ENCODE results near the gene LRRK1. TPM values are rescaled to one million over a fixed set of nuclear protein-coding genes. Genes with fewer than 3 reads are reported as not detected.

LRRK1 gene
- total and polyA plus RNA-seq, 2 of the 4 experiments (the other 2 are of a cell fraction): 3.0 to 5.8 TPM

DNA sequence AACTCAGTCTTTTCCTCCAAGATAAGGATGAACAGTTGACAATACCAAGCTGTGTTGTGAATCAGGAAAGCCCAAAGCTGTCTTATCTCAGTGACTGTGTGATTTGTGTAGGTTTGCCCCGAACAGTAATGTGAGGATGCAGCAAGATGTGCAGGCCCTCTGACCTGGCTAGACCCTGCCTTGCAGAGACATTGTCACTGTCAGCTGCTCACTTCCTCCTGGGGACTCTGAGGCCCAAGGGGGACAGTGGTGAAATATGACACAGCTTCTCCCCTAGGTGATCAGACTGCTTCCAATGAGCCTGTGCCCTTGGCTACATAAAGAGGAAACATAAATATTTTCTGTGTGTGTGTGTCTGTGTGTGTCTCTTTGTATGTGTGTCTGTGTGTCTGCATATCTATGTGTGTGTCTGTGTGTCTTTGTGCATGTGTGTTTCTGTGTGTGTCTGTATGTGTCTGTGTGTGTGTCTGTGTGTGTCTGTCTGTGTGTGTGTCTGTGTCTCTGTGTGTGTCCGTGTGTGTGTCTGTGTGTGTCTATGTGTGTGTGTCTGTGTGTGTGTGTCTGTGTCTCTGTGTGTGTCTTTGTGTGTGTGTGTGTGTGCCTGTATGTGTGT lies 21.7 kb downstream of the LRRK1 start:
- Histone ChIP-seq H2BK15ac (ENCODE audit: low read depth, low read length) (no peak overlapping the region), H3K36me3 (ENCODE audit: control insufficient read depth, insufficient read depth, low read length) (no peaks in the 10 kb centered on the region), H3K56ac (ENCODE audit: extremely low read depth, insufficient read depth, low read length) (no peak overlapping the region), H3K4me1 (ENCODE audit: control insufficient read depth, insufficient read depth, low read length) (peaks cover 2% of the 10 kb centered on the region; the same call in 1 of the 2 replicates), H4K20me1 (ENCODE audit: insufficient read depth, low read length) (no peaks in the 10 kb centered on the region), H2AFZ (replicated peaks; ENCODE audit: low read length, poor library complexity) (no peak overlapping the region), H2BK120ac (ENCODE audit: low read depth, low read length) (no peak overlapping the region), H4K8ac (ENCODE audit: low read depth in 2 of 2, low read length in 2 of 2) (no peak overlapping the region), H2BK20ac (ENCODE audit: low read depth, low read length) (no peak overlapping the region), H3K27ac (ENCODE audit: insufficient read depth, low read length) (no peak overlapping the region), H2AK5ac (ENCODE audit: low read depth, low read length) (peak overlapping the region; percentile 33; the same call in 1 of the 2 replicates), H3K4ac (ENCODE audit: low read depth, low read length) (no peak overlapping the region), H3K4me2 (ENCODE audit: low read depth, low read length) (no peak overlapping the region), H3K18ac (ENCODE audit: low read depth, low read length) (no peak overlapping the region), H2AK9ac (replicated peaks; ENCODE audit: low read depth, low read length, poor library complexity) (no peak overlapping the region), H4K91ac (ENCODE audit: insufficient read depth, low read depth, low read length) (no peak overlapping the region), H3K9me3 (ENCODE audit: control insufficient read depth, insufficient read depth, low read length) (no peaks in the 10 kb centered on the region), H3K79me1 (ENCODE audit: low read depth in 1 of 2, low read length in 2 of 2) (peaks cover 0 to 11% of the 10 kb centered on the region in 2 experiments; a peak in 1 of 4 replicates), H2BK5ac (ENCODE audit: low read depth, low read length, poor library complexity, severe bottlenecking) (peak overlapping the region; percentile 21), H3K4me3 (ENCODE audit: insufficient read depth, low read depth, low read length) (no peak overlapping the region), H3K27me3 (ENCODE audit: control insufficient read depth, insufficient read depth, low read length) (no peaks in the 10 kb centered on the region), H4K5ac (ENCODE audit: low read depth, low read length) (no peak overlapping the region), H3K9me1 (ENCODE audit: insufficient read depth, low read length) (0 out of 2 replicates have a peak, but pooled peaks cover 5% of the 10 kb centered on the region), H3K14ac (replicated peaks; ENCODE audit: low read depth, low read length) (no peak overlapping the region), H3K9ac (ENCODE audit: low read depth, low read length) (no peak overlapping the region), H3K23ac (ENCODE audit: low read depth, low read length) (0 out of 2 replicates have a peak overlapping the region, but pooled peaks have one; percentile 33)
- no TSS peak for BruUV-seq (replicated peaks)
- TF ChIP-seq NFE2L2 (IDR thresholded peaks at IDR 0.05; ENCODE audit: low read depth, low read length): no peak
- TF ChIP-seq, protein P1, sequence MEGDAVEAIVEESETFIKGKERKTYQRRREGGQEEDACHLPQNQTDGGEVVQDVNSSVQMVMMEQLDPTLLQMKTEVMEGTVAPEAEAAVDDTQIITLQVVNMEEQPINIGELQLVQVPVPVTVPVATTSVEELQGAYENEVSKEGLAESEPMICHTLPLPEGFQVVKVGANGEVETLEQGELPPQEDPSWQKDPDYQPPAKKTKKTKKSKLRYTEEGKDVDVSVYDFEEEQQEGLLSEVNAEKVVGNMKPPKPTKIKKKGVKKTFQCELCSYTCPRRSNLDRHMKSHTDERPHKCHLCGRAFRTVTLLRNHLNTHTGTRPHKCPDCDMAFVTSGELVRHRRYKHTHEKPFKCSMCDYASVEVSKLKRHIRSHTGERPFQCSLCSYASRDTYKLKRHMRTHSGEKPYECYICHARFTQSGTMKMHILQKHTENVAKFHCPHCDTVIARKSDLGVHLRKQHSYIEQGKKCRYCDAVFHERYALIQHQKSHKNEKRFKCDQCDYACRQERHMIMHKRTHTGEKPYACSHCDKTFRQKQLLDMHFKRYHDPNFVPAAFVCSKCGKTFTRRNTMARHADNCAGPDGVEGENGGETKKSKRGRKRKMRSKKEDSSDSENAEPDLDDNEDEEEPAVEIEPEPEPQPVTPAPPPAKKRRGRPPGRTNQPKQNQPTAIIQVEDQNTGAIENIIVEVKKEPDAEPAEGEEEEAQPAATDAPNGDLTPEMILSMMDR (conservative IDR thresholded peaks at IDR 0.05; ENCODE audit: low read depth, low read length): no peak
- TF ChIP-seq, protein P2, sequence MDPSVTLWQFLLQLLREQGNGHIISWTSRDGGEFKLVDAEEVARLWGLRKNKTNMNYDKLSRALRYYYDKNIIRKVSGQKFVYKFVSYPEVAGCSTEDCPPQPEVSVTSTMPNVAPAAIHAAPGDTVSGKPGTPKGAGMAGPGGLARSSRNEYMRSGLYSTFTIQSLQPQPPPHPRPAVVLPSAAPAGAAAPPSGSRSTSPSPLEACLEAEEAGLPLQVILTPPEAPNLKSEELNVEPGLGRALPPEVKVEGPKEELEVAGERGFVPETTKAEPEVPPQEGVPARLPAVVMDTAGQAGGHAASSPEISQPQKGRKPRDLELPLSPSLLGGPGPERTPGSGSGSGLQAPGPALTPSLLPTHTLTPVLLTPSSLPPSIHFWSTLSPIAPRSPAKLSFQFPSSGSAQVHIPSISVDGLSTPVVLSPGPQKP (IDR thresholded peaks at IDR 0.05; ENCODE audit: borderline replicate concordance, low read depth, low read length): no peak
- no peak for DNase-seq
- CTCF ChIA-PET: interaction anchor here (1.1 kb wide), 1 partner anchor 22 kb away, joined by 3 read pairs; the partner anchor contains the start of gene LRRK1
- no peak for ATAC-seq (ENCODE audit: low read depth)
- POLR2A ChIA-PET (ENCODE audit: unreplicated experiment): no interaction called here
- no CpG with 5 or more reads among the region's 2 CpGs for WGBS, 2 experiments (ENCODE audit: extremely low coverage in 2 of 2, insufficient read length in 1 of 2)
- intact Hi-C loops (cut with micrococcal nuclease) (no loop called here), in situ Hi-C loops (cut with MboI; ENCODE audit: low sequenced_read_pairs) (no loop called here), dilution Hi-C loops (cut with HindIII; ENCODE audit: low sequenced_read_pairs, unreplicated experiment) (no loop called here)
